BJ (cell line): ENCODE data around the gene EVI5. TPM values are rescaled to one million over a fixed set of nuclear protein-coding genes. Genes with fewer than 3 reads are reported as not detected.

Source experiments
- CTCF ChIA-PET: fragments of 350-600 bp; formaldehyde crosslinking; extraction: SDS; loops from one replicate; lab custom pipeline; 2021; ENCODE audit warnings: antibody characterized with exemption, inconsistent platforms; lab: Yijun Ruan, JAX
- POLR2A ChIA-PET: fragments of 300-600 bp; sonication (Branson Sonifier 250); formaldehyde crosslinking; extraction: SDS; loops from one replicate; lab custom pipeline; 2021; ENCODE audit warnings: antibody characterized with exemption; lab: Charles Lee
- DNase-seq: peaks from one replicate; pipeline ENCODE4 v3.0.0-alpha.2; 2011; ENCODE audit warnings: low read depth
- H3K27me3 ChIP-seq: 2 replicates; pipeline ENCODE4 v1.6.0; 2011; ENCODE audit warnings: low read length; ENCODE audit not compliant: control insufficient read depth, insufficient read depth
- H3K36me3 ChIP-seq: 2 replicates; pipeline ENCODE4 v1.5.1; 2011; ENCODE audit warnings: low read length; ENCODE audit not compliant: control insufficient read depth, insufficient read depth
- H3K4me3 ChIP-seq: 2 replicates; pipeline ENCODE4 v1.5.1; 2011; ENCODE audit warnings: low read depth, mild to moderate bottlenecking, control low read depth, low read length
- CTCF ChIP-seq: IDR thresholded peaks from 2 replicates; pipeline ENCODE4 v1.5.1; 2011; ENCODE audit warnings: low read depth, mild to moderate bottlenecking, control low read depth, inconsistent platforms, low read length, moderate library complexity; ENCODE audit not compliant: insufficient read depth
- polyA plus RNA-seq: library from polyadenylated mRNA; depleted of rRNA; stranded (reverse); fragments of >200 nt; gene quantifications from 2 replicates; pipeline ENCODE4 v1.2.3, GENCODE V29; 2011

The EVI5 gene
- polyA plus RNA-seq, 1 experiment, result 8.6 TPM

GRCh38 chr1:92698932-92699331, 86.0 kb downstream of the EVI5 start:
- CTCF ChIA-PET, result interaction anchor here (1.4 kb wide), 1 partner anchor 9 kb away, joined by 3 read pairs; no protein-coding TSS in a partner anchor
- TF ChIP-seq CTCF, result no peak
- POLR2A ChIA-PET, result no interaction called here
- H3K27me3 ChIP-seq, result no peaks in the 10 kb centered on the region
- H3K4me3 ChIP-seq, result no peak overlapping the region
- DNase-seq, result no peak
- H3K36me3 ChIP-seq, result no peaks in the 10 kb centered on the region

- no peak for DNase-seq
- ChIA-PET POLR2A (no interaction called here), CTCF (interaction anchor here (1.1 kb wide), 1 partner anchor 10 kb away, joined by 3 read pairs; no protein-coding TSS in a partner anchor)
- no peaks in the 10 kb centered on the region for H3K36me3 ChIP-seq
- no peak for TF ChIP-seq CTCF
- H3K27me3 ChIP-seq, result no peaks in the 10 kb centered on the region
- H3K4me3 ChIP-seq, result no peak overlapping the region
Observed at GRCh38 chr1:92695104-92695503, 89.8 kb downstream of the EVI5 start.

- TF ChIP-seq CTCF, result no peak
- no peaks in the 10 kb centered on the region for H3K27me3 ChIP-seq
- DNase-seq, result no peak
- no peaks in the 10 kb centered on the region for H3K36me3 ChIP-seq
- POLR2A ChIA-PET, result no interaction called here
- no peak overlapping the region for H3K4me3 ChIP-seq
- CTCF ChIA-PET, result interaction anchor here (0.9 to 1.0 kb wide), 2 partner anchors 11 to 14 kb away, joined by 3 to 4 read pairs; no protein-coding TSS in a partner anchor
Observed at GRCh38 chr1:92691925-92692324, 93.0 kb downstream of the EVI5 start.

- POLR2A ChIA-PET, result no interaction called here
- CTCF ChIA-PET, result interaction anchor here (1.1 kb wide), 1 partner anchor 9 kb away, joined by 3 read pairs; no protein-coding TSS in a partner anchor
- TF ChIP-seq CTCF, result no peak
- H3K4me3 ChIP-seq, result no peak overlapping the region
- no peaks in the 10 kb centered on the region for H3K27me3 ChIP-seq
- H3K36me3 ChIP-seq, result no peaks in the 10 kb centered on the region
- no peak for DNase-seq
Observed at GRCh38 chr1:92690212-92690906, 94.5 kb downstream of the EVI5 start.

GRCh38 chr1:92679980-92680379, 104.9 kb downstream of the EVI5 start:
- no peak for TF ChIP-seq CTCF
- POLR2A ChIA-PET, result no interaction called here
- Histone ChIP-seq H3K27me3 (no peaks in the 10 kb centered on the region), H3K36me3 (no peaks in the 10 kb centered on the region), H3K4me3 (no peak overlapping the region)
- DNase-seq, result no peak
- CTCF ChIA-PET, result no interaction called here
